Hindlimb muscle (tissue), 1 donor: ENCODE data around the gene MOGAT3. TPM values are rescaled to one million over a fixed set of nuclear protein-coding genes. Genes with fewer than 3 reads are reported as not detected.
"Not testable (repeated sequence)": the region's sequence is repeated elsewhere in the genome, so short reads cannot be mapped to it uniquely, and the experiment has no call there.

Experiments
- DNase-seq: peaks from one replicate; pipeline ENCODE4 v3.0.0-alpha.2; 2013
- polyA plus RNA-seq: library from polyadenylated mRNA; unstranded; fragments of 120-200 nt; gene quantifications from one replicate; pipeline ENCODE4 v1.2.1, GENCODE V29; 2013; ENCODE audit not compliant: insufficient read length

Gene MOGAT3
- polyA plus RNA-seq, 1 donor = not detected

DNA sequence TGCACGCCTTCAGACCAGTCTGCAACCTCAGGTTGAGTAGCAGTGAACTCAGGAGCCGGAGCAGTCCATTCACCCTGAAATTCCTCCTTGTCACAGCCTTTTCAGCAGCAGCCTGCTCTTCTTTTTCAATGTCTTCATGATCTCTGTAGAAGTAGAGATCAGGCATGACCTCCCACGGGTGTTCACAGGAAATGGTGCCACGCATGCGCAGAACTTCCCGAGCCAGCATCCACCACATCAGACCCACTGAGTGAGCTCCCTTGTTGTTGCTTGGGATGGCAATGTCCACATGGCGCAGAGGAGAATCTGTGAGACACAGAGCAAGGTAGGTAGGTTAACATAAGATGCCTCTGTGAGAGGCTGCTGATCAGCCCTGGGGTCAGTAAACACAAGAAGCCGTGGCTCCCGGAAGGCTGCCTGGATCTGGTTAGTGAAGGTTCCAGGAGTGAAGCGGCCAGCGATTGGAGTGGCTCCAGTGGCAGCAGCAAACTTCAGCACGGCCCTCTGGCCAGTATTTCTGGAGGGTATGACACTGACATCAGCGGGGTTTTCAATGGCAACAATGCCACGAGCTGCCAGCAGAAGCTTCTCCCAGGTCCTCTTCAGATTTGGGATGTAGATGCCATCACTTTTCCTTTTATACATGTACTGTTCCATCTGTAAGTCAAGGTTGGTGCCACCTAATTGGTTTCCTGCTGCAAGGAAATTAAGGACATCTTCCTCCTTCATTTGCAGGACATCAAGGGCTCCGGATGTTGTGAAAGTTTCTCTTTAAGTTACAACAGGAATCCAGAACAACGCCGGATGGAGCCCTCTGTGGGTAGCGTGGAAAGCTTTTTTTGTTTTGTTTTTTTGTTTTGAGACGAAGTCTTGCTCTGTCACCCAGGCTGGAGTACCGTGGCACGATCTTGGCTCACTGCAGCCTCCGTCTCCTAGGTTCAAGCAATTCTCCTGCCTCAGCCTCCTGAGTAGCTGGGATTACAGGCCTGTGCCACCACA, 3.2 kb upstream of the MOGAT3 start:
- DNase-seq = not testable (repeated sequence)

DNA sequence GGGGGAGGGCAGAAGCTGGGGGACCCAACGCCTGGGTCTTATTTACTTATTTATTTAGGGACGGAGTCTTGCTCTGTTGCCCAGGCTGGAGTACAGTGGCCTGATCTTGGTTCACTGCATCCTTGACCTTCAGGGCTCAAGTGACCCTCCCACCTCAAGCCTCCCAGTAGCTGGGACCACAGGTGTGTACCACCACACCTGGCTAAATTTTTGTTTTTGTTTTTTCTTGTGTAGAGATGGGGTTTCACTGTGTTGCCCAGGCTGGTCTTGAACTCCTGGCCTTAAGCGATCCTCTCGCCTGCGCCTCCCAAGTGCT, 1.7 kb upstream of the MOGAT3 start:
- no peak for DNase-seq

DNA sequence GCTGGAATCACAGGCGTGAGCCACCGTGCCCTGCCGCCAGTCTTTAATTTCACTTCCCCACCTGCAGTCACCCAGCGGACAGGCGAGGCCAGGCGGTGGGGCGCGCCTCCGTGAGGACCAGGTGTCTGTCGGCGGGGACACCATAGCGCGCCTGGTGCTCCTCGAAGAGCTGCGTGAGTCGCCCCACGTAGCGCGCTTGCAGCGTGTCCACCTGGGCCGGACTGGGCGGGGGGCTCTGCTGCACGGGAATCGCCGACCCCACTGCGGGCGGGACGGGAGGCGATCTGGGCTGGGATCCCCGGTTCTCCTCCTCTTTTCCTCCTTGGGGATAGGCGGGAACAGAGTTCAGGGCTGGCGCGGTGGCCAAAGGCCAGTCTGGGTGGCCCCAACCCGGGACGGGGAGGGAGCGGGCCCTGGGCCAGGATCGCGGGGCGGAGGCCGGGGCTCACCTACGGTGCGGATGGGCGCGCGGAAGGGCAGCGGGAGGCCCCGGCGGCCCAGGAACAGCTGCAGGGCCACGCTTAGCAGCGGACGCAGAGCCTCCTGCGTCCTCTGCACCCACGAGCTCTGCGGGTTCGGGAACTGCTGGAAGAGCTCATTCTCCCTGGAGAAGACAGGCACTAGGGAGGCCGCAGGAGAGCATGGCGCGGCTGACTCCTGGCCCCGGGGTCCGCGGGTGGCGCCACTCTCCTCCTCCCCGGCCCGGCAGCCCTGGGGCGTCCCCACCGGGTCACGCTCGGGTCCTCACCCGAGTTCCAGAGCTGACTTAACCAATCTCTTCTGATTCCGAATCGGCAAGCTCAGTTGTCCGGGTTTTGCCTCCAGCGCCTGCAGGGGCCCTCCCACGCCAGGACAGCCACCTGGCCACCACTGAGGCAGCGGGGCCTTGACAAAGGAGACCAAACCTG, 1.1 kb upstream of the MOGAT3 start:
- DNase-seq = no peak

DNA sequence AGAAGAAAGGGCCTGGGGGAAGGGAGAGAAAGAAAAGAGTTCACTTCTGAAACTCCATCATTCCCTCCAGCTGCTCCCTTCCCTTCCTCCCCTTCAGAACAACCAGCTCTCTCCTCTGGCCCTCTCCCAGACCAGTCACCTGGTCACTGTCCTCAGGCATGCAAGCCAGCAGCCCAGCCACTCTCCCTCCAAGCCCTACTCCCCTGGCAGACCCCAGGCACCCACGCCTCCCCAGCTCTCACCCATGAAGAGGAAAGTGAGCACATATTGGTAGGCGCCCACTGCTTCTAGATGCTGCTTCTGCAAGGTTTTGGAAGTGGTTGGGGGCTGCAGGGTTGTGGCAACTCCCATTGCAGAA, 353 bp downstream of the MOGAT3 start:
- DNase-seq = no peak

DNA sequence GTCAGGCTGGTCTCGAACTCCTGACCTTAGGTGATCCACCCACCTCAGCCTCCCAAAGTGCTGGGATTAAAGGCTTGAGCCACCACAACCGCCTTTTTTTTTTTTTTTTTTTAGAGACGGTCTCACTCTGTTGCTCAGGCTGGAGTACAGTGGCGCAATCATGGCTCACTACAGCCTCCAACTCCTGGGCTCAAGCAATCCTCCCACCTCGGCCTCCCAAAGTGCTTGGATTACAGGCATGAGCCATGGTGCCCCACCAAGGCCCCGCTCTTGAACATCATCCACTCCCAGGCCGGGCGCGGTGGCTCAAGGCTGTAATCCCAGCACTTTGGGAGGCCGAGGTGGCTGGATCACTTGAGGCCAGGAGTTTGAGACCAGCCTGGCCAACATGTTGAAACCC, 1.3 kb downstream of the MOGAT3 start:
- DNase-seq = not testable (repeated sequence)

DNA sequence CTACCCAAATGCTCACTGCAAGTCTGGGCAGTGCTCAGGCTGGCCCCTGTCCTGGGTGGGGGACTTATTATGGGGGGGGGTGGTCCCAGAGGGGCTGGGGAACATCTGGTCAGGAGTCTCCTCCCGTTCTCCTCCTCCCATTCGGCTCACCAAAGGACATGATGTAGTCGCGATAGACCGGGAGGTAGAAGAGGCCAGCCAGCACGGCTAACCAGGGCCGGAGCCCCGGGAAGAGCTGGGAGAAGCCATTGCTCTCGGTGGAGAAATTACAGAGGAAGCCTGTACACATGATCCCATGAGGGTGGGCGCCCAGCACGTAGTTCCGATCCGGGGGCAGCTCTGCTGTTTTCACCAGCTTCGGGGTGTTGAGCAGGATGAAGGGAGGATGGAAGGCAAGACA, 2.4 kb downstream of the MOGAT3 start:
- DNase-seq = no peak

DNA sequence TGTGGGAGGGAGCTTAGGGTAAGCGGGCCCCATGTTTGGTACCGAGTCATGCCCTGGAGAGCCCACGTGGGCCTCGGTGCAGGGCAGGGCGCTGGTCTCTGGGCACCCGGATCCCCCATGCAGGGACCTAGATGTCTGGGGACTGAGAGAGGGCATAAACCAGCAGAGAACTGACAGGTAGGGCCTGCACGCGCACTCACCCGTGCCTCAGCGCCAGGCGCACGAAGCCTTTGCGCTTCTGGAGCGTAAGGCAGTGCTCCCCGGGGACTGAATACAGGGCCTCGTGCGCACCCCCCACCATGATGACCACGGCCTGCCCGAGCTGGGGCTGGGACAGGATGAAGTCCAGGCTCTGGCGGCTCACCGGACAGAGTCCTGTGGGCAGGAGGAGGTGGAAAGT, 2.8 kb downstream of the MOGAT3 start:
- no peak for DNase-seq

DNA sequence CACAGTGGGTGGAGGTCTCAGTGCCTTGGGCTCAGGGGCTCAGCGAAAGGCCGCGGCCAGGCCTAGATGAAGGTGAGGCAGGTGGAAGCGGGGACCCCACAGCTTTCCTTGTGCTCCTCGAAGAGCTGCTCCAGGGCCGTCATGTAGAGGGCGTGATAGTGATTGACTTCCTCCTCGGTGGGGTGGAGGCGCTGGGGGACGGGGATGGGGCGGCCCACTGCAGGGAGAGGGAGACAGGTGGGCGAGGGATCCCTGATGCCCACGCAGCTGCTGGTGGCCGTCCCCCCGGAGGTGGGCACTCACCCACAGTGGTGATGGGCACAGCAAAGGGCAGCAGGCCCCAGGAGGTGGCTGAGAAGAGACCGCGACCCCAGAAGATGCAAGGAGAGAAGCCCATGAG, 5.0 kb downstream of the MOGAT3 start:
- DNase-seq = no peak

DNA sequence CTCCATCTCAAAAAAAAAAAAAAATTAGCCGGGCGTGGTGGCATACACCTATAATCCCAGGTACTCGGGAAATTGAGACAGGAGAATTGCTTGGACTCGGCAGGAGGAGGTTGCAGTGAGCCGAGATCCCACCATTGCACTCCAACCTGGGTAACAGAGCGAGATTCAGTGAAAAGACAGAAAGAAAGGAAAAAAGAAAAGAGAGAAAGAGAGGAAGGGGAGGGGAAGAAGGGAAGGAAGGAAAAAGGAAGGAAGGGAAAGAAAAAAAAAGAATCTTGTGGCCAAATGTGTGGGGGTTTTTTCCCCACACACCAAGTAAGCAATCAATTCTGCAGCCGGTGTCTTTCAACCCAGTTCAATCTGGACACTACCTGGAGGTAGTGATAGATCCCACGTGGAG, 11.7 kb downstream of the MOGAT3 start:
- no peak for DNase-seq

DNA sequence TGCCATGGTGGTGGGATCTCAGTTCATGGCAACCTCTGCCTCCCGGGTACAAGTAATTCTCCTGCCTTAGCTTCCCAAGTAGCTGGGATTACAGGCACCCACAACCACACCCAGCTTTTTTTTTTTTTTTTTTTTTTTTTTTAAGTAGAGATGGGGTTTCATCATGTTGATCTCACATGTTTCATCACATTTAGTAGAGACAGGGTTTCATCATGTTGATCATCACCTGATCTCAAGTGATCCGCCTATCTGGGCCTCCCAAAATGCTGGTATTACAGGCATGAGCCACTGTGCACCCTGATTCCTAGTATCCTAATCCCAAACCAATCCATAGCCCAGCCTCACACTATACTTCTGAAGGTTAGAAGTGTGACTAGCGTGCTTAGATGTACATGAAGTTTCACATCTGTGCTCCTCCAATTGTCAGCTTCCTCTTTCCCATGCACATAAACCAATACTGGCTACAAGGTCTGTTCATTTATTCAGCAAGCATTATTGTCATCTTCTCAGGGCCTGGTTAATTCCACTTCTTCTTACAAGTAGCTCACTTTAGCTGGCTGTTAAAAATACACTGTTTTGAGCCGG, 13.9 kb downstream of the MOGAT3 start:
- DNase-seq = no peak

DNA sequence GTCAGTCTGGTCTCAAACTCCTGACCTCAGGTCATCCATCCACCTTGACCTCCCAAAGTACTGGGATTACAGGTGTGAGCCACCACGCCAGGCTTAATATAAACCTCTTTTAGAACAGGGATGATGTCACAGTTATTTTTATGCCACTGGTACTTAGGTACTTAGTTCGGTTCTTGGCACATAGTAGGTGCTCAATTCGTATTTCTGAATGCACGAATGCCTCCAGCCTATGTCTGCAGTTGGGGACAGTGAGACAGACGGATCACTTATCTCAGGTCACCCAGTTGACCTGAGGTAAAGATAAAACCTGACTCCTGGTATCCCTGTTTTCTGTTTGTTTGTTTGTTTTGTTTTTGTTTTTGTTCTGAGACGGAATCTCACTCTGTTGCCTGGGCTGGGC, 14.6 kb downstream of the MOGAT3 start:
- no peak for DNase-seq

DNA sequence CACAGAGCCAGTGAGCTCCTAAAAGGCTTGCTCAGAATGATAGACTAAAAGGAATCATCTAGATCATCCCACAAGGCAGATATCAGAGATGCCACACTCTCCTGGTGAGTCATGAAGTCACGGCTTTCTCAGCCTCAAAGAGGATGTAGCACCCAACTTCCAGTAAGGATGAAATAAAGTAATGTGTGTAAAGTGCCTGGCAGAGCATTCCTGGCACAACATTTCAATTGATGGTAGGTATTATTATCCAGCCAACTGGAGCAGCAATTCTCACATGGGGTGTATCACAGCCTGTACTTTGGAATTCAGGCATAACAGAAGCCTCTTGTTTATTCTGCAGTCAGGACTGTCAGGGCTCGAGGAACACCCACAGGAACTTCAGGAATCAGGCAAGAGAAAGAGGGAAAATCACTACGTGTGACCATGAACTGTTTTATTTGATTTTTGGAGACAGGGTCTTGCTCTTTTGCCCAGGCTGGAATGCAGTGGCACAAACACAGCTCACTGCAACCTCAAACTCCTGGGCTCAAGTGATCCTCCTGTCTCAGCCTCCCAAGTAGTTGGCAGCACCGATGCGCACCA, 15.5 kb downstream of the MOGAT3 start:
- DNase-seq = no peak

DNA sequence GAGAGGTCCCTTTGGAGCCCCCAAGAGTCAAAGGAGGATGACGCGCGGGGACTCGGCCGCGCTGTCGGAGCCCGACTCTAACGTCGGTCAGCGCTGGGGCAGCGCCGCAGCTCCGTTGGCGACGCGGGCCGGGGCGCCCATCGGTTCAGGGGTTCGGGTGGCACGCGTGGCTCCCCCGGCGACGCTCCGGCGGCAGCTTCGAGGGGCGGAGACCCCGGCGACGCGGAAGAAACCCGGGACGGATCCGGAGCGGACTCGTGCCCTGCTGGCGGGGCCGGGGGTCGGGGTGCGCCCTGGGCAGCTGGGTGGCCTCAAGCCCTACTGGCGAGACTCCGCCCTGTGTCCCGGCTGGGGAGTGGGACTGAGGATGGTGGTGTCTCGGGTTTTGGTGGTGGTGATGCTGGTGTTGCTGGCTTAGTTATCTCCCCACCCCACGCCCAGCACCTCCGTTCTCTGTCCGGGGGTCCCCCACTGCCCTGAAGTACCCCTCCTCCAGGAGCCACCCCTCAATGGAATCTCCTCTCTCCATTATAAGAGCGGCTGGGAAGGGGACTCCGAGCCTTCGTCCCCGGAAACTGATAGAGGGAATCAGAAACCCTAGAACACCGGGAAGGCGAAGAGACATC, 20.6 kb downstream of the MOGAT3 start, which contains the start of gene NAT16:
NAT16 (minus strand) TSS at position 164 of the 626 bp plus-strand sequence. CDS start 5,486 bp downstream, outside the sequence.
- no peak for DNase-seq

DNA sequence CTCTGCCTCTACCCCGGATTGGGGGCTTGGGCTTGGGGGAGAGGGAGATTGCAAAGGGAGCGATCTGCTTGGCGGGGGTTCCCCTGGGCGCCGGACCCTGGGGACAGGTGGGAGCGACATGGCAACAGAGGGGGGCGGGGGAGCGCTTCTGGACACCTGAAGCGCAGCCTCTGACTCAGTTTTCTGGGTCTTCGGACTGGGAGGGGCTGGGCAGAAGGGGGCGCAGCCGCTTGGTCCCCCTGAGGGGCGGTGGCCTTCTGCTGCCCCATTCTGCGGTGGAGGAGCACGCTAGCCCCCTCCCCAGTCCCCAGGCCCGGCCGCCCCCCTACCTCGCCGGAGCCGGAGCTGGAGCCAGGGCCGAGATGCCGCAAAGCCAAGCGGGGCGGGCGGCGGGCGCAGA, 21.1 kb downstream of the MOGAT3 start:
- DNase-seq = no peak

DNA sequence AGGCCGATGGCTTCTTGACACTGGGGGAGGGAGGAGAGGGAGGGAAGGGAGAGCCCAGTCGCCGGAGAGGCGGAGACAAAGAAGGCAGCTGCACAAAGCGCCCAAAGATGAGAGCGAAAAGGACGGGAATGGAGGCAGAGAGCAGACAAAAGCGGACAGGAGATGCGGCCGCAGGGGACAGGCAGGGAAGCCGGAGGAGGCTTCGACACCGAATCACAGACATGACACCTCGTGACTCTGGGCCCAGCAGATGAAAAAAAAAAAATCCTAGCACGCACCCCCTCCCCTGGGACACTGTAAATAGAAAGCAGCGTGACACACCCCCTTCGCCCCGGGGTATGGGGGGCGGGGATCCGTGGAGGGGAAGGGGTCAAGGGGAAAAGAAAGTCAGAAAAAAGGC, 21.7 kb downstream of the MOGAT3 start:
- no peak for DNase-seq

DNA sequence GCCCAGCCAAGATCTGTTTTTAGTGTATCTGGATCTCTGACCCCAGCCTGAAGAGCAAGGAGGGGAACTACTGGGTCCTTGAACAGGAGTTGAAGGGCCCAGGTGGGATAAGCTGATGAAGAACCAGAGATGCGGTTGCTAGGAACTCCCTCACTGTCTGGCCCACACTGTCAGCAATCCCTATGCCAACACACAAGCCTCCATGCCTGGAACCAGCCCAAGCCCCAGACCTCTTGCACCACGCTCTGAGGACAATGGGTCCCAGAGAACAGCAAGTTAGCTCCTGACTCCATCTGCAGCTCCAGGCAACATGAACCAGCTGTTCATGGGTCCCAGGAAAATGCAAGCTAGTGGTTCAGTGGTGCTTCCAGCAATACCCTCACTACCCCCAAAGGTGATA, 23.2 kb downstream of the MOGAT3 start:
- DNase-seq = no peak

DNA sequence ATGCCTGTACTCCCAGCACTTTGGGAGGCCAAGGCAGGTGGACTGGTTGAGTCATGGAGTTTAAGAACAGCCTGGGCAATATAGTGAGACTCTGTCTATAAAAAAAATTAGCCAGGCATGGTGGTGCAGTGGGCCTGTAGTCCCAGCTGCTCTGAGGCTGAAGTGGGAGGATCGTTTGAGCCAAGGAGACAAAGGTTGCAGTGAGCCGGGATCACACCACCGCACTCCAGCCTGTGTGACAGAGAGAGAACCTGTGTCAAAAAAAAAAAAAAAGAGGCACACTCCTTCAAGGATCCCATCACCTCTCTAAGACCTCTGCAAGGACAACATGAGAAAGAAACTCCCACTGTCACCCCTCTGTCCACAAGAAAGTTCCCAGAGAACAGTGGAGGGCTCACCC, 25.2 kb downstream of the MOGAT3 start:
- DNase-seq = no peak

DNA sequence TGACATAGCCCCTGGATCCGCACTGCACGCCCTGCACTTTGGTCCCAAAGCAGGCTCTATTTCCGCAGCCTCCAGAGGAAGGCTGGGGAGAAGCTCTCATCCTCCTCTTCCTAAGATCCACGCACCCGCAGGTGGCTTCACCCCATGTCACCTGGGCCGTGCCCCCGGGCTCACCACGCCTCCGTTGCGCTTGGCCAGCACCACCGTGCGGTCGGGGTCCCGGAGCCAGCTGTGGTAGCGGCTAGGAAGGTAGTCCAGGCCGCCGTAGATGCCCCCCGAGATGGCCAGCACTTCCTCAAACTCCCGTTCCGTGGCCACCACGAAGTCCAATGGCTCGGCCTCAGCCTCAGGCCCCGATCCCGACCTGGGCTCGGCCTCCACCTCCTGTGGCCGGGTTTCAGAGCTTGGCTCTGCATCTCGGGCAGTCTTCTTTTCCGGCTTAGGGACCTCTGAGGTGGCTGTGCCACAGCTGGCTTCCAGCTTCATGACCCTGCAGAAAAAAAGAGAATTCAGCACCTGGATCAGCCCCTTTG, 26.4 kb downstream of the MOGAT3 start:
- no peak for DNase-seq

DNA sequence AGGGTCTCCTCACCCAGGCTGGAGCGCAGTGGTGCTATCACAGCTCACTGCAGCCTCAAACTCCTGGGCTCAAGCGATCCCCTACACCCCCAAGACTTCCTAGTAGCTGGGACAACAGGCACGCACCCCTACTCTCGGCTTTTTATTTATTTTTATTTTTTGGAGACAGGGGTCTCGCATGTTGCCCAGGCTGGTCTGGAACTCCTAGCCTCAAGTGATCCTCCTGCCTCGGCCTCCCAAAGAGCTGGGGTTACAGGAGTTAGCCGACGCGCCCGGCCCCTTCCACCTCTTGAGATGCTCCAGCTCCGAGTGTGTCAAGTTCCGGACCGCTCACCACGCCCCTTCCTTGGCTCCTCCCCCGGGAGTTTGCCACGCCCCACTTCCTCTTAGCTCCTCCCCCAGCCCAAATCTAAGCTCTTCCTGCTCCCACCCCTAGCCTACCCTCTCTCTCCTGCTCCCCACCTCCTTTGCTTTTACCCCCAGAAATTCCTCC, 27.0 kb downstream of the MOGAT3 start:
- no peak for DNase-seq

DNA sequence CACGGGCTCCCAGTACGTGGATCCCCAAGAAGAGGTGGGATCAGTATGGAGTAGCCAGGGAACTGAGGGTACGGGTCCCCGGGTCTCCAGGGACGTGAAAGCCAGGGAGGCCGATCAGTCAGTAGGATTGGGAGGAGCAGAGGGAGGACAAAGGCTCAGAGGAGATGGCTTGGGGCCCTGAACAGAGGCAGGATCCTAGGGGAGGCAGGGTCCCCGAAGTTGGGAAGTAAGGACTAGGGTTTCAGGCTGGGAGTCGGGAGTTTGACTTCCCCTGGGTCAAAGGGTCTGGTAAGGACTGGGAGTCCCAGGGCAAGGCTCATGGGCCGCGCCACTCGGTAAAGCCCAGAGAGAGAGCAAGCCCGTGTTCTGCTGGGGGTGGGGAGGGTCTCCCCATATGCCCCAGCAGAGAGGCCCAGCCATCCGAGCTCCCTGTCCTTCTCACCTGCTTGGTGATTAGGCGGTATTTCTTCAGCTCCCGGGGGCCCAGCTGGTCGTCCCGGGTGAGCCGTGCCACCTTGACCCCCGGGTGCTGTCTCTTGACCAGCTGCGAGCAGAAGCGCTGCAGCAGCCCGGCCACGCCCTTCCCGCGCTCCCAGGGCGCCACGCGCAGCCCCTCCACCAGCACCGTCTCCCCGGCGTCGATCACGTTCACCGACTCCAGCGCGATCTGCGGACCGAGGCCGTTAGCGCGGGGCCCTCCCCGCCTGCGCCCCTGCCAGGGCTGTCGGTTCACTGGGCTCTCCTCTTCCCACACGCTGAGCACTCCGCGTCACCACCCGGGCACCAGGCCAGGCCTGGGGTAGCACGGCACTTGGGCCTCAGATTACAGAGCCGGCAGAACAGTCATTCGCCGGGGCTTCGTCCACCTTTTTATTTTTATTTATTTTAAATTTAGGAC, 27.7 kb downstream of the MOGAT3 start:
- DNase-seq = no peak
